Middle frontal gyrus (tissue), 1 donor: ENCODE measurements around the gene FOLR2.

Experiments
- DNase-seq: peaks from one replicate; pipeline ENCODE4 v3.0.0-alpha.2; 2015; ENCODE audit warnings: low spot score; ENCODE audit errors: extremely low spot score

Gene FOLR2

DNA sequence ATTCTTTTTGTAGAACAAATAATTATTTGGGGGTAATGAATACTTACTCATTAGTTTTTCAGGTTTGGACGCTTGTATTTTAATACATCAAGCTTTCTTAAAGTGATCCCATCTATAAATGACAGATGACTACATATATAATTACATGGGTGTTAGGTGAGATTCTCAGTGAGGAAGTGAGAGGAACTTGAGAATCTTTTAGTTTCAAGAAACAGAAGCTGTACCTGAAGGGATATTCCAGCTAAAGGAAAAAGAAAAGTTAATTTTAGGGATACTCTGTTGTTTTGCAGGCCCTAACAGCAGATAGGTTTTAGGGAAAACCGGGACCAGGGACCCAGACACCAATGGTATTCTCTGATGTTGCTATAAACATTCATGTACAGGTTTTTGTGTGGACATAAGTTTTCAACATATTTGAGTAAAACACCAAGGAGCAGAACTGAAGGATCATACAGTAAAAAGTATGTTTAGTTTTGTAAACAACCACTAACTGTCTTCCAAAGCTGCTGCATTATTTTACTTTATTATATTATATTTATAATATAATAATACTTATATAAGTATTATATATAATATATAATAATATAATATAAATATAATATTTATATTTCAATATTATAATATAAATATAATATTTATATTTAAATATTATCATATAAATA, 51.5 kb downstream of the FOLR2 start:
- no peak for DNase-seq
